ENCODE results near the gene GATA5.

DNA sequence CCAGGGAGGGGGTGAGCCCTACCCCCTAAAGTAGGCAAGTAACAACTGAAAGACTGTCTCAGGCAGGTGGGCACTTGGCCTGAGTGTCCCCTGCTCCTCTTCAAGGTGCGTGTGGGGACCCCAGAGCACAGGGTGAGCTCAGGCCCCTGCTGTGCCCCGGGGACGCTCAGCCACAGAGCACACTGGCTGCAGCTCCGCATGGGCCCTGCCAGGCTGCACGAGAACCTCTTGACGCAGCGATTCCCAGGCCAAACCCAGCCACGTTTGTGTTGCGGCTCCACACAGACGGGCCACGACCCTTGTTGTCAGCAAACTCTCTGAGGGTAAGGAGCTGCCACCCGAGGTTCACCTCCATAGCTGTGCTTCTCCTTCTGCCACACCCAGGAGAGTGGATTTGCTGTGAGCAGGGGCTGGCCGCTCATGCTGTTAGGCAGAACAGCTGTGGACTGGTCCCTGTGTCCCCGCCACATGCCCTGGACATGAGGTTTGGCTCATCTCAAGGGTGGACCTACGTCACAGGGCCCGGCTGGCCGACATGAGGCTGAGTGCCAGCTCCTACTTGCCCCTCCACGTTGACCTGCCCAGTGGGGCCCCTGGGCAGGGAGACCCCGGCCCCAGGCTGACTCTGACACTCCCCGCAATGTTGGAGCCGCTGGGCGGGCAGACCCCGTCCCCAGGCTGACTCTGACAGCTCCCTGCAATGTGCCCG, 29.7 kb upstream of the GATA5 start:
- TF ChIP-seq, protein P1, sequence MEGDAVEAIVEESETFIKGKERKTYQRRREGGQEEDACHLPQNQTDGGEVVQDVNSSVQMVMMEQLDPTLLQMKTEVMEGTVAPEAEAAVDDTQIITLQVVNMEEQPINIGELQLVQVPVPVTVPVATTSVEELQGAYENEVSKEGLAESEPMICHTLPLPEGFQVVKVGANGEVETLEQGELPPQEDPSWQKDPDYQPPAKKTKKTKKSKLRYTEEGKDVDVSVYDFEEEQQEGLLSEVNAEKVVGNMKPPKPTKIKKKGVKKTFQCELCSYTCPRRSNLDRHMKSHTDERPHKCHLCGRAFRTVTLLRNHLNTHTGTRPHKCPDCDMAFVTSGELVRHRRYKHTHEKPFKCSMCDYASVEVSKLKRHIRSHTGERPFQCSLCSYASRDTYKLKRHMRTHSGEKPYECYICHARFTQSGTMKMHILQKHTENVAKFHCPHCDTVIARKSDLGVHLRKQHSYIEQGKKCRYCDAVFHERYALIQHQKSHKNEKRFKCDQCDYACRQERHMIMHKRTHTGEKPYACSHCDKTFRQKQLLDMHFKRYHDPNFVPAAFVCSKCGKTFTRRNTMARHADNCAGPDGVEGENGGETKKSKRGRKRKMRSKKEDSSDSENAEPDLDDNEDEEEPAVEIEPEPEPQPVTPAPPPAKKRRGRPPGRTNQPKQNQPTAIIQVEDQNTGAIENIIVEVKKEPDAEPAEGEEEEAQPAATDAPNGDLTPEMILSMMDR (IDR thresholded peaks at IDR 0.05; ENCODE audit: insufficient read depth, low read length, poor library complexity, severe bottlenecking): no peak
- no peak for TF ChIP-seq EZH2phosphoT487 (conservative IDR thresholded peaks at IDR 0.05; ENCODE audit: low read length)

Data from SU-DHL-6 (cell line).